GM21515 (cell line): ENCODE results near the gene UACA.

Experiments used
- ATAC-seq: cut with Tn5 transposase; IDR thresholded peaks from one replicate; pipeline ENCODE4 v1.9.1; 2021; ENCODE audit not compliant: unreplicated experiment

Gene UACA

GRCh38 chr15:70604666-70605315, 158.6 kb downstream of the UACA start:
- ATAC-seq: no peak
